Measurements from ENCODE around the gene HS3ST3A1.
"Not testable (repeated sequence)": the region's sequence is repeated elsewhere in the genome, so short reads cannot be mapped to it uniquely, and the experiment has no call there.

HS3ST3A1 gene

DNA sequence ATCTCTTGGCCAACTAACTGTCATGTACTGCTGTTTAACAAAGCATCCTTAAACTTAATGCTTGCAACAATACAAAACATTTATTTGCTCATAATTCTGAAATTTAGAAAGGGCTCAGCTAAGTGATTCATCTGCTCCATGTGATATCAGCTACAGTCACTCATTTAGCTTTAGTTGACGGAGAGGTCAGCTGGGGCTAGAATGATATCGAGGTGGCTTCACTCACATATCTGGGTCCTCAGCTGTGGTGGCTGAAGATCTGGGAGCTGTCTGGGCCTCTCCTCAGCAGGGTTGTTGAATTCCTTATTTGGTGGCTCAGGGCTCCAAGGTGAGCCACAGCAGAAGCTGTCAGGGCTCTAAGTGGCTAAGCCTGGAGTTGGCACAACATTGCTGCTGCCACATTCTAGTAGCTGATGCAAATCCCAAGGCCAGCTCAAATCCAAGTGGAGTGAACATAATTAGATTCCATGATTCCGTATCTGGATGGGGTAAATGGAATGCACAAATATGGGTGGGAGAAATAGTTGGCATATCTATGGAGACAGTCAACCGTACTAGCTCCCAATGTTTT lies 62.8 kb downstream of the HS3ST3A1 start:
- DNase-seq (ENCODE audit: low spot score): no peak

DNA sequence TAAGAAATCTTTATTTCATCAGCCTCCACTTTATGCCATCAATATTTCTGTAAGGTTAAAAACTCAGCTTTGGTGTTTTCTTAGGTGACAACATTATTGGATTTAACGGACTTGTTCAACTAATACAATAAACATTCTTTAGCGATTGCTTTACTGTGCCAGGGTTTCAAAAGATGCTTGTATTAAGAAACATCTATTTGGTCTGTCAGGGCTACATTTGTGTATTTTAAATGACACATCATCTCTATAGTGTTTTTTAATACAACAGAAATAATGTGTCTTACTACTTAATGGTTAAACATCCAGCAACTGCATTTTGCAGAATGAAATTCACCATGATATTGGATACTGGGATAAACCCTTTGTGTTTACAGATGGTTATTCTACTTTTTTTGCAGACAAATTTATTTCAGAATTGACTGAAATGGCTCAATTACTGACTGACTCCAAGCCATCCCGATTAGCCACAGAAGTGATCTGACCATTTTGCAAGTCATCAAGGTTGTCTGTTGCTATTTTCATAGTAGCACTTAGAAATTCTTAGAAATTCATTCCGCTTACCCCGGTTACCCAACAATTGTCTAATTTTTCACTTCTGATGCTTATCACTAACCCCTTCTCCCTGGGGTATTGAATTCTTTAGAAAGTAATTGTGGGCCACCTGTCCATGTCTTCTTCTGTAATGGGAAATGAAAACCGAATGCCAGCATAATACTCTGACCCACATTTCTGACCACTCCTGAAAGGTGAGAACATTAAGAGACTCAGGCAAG lies 63.7 kb downstream of the HS3ST3A1 start:
- DNase-seq (ENCODE audit: low spot score): no peak

- no peak for DNase-seq (ENCODE audit: low spot score)
Observed at GRCh38 chr17:13537167-13537731, 64.5 kb downstream of the HS3ST3A1 start.

DNA sequence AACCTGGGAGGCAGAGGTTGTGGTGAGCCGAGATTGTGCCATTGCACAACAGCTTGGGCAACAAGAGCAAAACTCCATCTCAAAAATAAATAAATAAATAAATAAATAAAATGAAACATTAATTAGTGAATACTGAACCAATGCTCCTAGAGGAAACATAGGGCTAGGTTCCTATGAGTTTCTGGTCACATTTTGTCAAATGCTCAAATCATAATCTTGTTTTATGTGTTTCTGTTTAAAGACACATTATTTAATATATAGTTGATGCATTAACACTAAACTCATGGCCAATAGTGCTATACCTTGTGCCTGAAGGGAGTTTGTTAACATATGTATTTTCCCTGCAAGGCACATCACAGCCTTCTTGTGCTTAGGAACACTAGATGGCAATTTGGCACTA lies 66.8 kb downstream of the HS3ST3A1 start:
- no peak for DNase-seq (ENCODE audit: low spot score)

- DNase-seq (ENCODE audit: low spot score): no peak
Observed at GRCh38 chr17:13531721-13532120, 70.0 kb downstream of the HS3ST3A1 start.

- DNase-seq (ENCODE audit: low spot score): no peak
Observed at GRCh38 chr17:13525876-13526275, 75.9 kb downstream of the HS3ST3A1 start.

GRCh38 chr17:13523164-13523563 lies 78.6 kb downstream of the HS3ST3A1 start:
- no peak for DNase-seq (ENCODE audit: low spot score)

DNA sequence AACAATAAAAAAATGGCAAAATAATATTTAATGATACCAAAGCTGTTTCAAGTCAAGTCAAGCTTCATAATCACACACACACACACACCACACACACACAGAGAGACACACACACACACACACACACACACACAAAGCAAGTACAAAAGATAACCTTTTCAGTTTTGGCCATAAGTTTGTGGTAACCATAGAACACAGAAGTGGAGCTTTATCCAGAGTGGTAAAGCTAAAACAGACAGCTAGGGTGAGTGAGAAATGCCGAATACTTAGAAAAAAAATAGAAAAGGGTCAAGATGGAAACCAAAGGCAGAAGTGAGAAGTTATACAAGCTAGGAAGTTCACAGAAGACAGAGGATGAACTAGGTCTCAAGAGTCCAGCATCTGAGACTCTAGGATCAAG lies 79.0 kb downstream of the HS3ST3A1 start:
- DNase-seq (ENCODE audit: low spot score): no peak

DNA sequence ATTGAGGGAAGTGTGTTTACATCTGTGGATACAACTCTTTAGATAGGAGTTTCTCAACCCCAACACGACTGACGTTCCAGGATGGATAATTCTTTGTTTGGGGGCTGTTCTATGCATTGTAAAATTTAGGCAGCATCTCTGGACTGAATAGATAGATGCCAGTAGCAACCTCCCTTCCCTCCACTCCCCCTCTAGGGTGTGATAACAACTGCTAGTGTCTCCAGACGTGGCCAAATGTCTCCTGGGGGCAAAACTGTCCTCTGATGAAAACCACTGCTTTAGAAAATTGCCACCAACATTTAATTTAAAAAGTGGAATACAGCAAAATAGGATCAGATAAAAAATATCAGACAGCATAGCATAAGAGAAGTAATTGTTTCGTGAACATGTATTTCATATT lies 79.9 kb downstream of the HS3ST3A1 start:
- no peak for DNase-seq (ENCODE audit: low spot score)

GRCh38 chr17:13520899-13521572 lies 80.7 kb downstream of the HS3ST3A1 start:
- DNase-seq (ENCODE audit: low spot score): no peak

DNA sequence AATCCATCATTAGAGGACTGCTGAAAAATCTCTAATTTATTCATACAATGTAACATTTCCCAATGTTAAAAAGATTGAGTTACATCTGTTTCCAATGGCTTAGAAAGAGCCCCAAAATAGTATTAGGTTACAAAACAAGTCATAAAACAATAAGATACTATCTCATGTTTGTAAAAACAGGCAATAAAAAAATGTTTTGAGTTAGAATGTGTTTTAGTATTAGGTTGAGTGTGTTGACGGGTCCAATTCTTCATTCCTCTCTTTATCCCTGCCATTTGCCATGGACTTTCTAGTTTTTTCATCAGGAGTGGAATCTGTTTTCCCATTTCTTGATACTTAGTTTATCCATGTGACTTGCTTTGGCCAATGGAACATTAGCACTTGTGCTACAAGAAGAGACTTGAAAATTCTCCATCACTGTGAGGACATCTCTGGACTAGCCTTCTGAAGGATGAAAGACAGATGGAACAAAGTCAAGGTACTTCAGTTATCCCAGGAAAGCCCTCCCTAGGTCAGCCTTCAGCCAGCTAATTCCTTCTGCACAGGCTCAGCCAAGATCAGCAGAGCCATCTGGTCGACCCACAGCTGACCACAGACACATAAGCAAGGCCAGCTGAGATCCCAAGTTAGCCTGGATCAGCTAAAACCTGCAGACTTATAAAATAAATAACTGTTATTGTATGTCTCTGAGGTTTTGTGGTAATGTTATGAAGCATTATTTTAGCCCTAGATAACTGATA lies 83.3 kb downstream of the HS3ST3A1 start:
- no peak for DNase-seq (ENCODE audit: low spot score)

- DNase-seq (ENCODE audit: low spot score): no peak
Observed at GRCh38 chr17:13513039-13513405, 88.7 kb downstream of the HS3ST3A1 start.

GRCh38 chr17:13510062-13510461 lies 91.7 kb downstream of the HS3ST3A1 start:
- no peak for DNase-seq (ENCODE audit: low spot score)

DNA sequence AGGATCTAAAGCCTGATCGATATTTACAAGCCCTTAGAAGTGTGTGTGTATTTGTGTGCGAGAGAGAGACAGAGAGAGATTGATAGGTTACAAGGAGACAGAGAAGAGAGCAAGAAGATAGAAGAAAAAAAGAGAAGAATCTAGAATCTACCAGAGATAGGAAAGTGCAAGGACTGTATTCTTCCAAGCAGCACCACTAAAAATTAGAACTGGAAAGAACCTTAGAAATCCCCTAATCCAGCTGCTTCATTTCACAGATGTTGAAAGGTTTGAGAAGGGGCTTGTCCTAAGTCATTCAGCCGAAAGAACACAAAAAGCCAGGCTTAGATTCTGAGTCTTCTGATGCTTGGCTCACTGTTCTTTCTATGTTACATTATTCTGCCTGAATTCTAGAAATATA lies 92.2 kb downstream of the HS3ST3A1 start:
- no peak for DNase-seq (ENCODE audit: low spot score)

GRCh38 chr17:13508896-13509295 lies 92.8 kb downstream of the HS3ST3A1 start:
- DNase-seq (ENCODE audit: low spot score): no peak

DNA sequence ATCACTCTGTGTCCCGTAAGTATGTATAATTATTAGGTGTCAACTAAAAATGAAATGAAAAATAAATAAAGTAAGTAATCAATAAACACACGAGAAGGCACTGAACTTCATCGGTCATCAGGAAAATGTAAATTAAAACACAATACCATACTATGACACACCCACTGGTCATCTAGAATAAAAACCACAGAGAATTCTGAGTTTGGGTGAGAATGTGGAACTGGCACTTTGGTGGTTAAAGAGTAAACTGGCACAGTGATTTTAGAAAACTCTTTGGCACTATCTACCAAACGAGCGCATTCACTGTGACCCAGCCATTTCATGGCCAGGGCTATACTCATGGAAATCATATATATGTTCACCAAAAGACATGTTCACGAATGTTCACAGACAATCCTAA lies 98.2 kb downstream of the HS3ST3A1 start:
- no peak for DNase-seq (ENCODE audit: low spot score)

- DNase-seq (ENCODE audit: low spot score): no peak
Observed at GRCh38 chr17:13502263-13502662, 99.5 kb downstream of the HS3ST3A1 start.

- DNase-seq (ENCODE audit: low spot score): no peak
Observed at GRCh38 chr17:13500947-13501346, 100.8 kb downstream of the HS3ST3A1 start.

- no peak for DNase-seq (ENCODE audit: low spot score)
Observed at GRCh38 chr17:13498184-13498583, 103.5 kb downstream of the HS3ST3A1 start.

DNA sequence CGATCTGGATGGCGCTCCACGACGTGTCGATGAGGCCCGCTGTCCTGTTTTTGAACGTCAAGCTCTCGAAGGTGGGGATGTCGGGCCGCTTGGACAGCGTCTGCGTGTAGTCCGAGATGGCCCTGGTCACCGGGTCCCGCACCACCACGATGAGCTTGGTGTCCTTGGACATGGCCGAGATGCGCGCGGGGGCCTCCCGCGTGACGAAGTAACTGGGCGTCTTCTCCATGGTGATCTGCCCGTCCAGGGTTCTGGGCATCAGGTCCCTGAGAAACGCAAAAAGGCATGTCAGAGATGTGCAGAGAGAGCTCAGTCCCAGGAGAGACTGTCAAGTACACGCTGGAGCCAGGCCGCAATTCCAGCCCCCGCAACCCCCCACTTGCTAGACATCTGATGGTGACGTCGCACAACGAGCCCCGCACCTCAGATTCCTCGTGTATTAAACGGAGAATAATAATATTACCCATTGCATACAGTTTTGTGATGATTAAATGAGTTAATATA lies 105.1 kb downstream of the HS3ST3A1 start:
- DNase-seq (ENCODE audit: low spot score): not testable (repeated sequence)

DNA sequence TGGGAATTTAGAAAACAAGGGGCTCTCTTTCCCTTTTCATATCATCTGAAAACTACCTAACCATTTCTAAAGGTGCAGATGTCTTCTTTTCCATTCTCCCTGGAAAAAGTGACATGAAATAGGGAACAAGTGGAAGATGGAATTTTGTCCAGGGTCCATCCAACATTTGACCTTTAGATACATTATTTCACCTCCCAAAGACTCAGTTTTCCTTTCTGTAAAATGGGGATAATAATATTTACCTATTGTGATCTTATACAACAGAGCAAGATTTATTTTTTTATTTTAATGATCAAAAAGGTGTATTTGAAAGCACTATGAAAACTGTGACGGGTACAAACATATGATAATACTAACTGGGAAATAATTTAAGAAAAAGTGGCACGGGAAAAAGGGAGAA lies 106.3 kb downstream of the HS3ST3A1 start:
- DNase-seq (ENCODE audit: low spot score): no peak

GRCh38 chr17:13492737-13493122 lies 109.0 kb downstream of the HS3ST3A1 start:
- DNase-seq (ENCODE audit: low spot score): no peak
